ENCODE data around the gene TIMM9.

DNA sequence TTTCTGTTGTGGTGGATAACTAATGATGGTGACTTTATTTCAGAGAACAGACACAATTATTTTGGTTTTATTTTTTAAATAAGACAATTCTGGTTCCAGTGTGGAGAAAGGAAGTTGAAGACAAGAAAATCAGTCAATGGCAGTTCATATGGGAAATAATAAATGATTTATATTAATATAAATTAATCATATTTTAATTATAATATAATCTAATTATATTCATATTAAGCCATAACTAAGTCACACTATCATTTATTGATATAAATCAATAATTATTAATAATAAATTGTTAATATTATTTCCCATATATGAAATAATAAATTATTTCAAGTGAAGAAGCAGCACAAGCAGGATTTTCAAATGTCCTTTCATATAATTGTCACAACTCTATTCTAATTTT is 28.8 kb downstream of the TIMM9 start:
- TF ChIP-seq POLR2A (IDR thresholded peaks at IDR 0.05) (no peak), EP300 (IDR thresholded peaks at IDR 0.05; ENCODE audit: low read depth) (no peak), POLR2AphosphoS5 (IDR thresholded peaks at IDR 0.05) (no peak)
- TF ChIP-seq, protein P1, sequence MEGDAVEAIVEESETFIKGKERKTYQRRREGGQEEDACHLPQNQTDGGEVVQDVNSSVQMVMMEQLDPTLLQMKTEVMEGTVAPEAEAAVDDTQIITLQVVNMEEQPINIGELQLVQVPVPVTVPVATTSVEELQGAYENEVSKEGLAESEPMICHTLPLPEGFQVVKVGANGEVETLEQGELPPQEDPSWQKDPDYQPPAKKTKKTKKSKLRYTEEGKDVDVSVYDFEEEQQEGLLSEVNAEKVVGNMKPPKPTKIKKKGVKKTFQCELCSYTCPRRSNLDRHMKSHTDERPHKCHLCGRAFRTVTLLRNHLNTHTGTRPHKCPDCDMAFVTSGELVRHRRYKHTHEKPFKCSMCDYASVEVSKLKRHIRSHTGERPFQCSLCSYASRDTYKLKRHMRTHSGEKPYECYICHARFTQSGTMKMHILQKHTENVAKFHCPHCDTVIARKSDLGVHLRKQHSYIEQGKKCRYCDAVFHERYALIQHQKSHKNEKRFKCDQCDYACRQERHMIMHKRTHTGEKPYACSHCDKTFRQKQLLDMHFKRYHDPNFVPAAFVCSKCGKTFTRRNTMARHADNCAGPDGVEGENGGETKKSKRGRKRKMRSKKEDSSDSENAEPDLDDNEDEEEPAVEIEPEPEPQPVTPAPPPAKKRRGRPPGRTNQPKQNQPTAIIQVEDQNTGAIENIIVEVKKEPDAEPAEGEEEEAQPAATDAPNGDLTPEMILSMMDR (IDR thresholded peaks at IDR 0.05): no peak

All from transverse colon (tissue), 4 donors.